Subcutaneous adipose tissue (tissue), 4 donors: Measurements from ENCODE around the gene AGMO. TPM values are rescaled to one million over a fixed set of nuclear protein-coding genes. Genes with fewer than 3 reads are reported as not detected.

ENCODE experiments used
- total RNA-seq, 4 donors: library from RNA; depleted of rRNA; stranded (reverse); fragments of >200 nt; gene quantifications; one replicate each; pipeline ENCODE4 v1.1.0, GENCODE V29; 2016
- TF ChIP-seq, protein P1 (sequence below): fragments of 450-650 bp; IDR thresholded peaks from one replicate; pipeline ENCODE4 v1.5.1; 2016; ENCODE audit warnings: low read depth, mild to moderate bottlenecking, control low read depth, antibody characterized with exemption, moderate library complexity

AGMO gene
- total RNA-seq, 4 donors from 2014 or later = 2.4 to 28.6 (median 10.2) TPM

DNA sequence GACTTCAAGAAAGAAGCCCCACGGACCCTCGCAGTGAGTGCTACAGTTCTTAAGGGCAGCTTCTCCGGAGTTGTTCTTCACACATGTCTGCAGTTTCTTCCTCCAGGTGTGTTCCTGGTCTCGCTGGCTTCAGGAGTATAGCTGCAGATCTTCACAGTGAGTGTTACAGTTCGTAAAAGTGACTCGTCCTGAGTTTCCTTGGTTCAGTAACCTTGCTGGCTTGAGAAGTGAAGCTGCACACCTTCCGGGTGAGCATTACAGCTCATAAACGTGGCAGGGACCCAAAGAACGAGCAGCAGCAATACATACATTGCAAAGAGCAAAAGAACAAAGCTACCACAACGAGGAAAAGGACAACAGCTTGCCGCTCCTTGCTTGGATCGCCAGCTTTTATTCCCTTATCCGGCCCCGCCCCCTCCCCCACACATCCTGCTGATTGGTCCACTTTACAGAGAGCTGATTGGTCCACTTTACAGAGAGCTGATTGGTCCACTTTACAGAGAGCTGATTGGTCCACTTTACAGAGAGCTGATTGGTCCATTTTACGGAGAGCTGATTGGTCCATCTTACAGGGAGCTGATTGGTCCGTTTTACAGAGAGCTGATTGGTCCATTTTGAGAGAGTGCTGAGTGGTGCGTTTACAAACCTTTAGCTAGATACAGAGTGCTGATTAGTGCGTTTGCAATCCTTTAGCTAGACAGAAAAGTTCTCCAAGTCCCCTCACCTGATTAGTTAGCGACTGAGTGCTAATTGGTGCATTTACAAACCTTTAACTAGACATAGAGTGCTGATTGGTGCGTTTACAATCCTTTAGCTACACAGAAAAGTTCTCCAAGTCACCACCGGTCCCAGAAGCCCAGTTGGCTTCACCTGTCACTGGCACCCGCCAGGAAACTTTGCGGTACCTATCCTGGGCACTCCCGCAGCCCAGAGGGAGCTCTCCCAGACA is 165.3 kb downstream of the AGMO start:
- TF ChIP-seq, protein P1, sequence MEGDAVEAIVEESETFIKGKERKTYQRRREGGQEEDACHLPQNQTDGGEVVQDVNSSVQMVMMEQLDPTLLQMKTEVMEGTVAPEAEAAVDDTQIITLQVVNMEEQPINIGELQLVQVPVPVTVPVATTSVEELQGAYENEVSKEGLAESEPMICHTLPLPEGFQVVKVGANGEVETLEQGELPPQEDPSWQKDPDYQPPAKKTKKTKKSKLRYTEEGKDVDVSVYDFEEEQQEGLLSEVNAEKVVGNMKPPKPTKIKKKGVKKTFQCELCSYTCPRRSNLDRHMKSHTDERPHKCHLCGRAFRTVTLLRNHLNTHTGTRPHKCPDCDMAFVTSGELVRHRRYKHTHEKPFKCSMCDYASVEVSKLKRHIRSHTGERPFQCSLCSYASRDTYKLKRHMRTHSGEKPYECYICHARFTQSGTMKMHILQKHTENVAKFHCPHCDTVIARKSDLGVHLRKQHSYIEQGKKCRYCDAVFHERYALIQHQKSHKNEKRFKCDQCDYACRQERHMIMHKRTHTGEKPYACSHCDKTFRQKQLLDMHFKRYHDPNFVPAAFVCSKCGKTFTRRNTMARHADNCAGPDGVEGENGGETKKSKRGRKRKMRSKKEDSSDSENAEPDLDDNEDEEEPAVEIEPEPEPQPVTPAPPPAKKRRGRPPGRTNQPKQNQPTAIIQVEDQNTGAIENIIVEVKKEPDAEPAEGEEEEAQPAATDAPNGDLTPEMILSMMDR = no peak

DNA sequence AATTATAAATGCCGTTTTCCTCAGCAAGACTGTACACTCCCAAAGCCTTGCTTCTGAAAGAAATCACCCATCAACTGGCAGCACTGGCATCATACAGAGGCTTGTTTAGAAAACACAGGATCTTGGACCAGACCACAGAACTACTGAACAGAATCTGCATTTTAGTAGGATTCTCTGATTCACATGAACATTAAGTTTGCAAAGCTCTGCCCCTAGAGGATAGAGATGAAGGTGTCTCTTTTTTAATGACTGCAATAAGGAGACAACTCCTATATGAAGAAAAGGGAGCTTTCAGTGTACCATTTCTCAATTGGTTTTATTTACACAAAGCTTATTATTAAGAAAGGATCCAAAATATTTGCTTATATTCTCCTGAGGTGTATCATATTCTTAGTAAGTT is 172.7 kb downstream of the AGMO start:
- TF ChIP-seq, protein P1 = no peak

DNA sequence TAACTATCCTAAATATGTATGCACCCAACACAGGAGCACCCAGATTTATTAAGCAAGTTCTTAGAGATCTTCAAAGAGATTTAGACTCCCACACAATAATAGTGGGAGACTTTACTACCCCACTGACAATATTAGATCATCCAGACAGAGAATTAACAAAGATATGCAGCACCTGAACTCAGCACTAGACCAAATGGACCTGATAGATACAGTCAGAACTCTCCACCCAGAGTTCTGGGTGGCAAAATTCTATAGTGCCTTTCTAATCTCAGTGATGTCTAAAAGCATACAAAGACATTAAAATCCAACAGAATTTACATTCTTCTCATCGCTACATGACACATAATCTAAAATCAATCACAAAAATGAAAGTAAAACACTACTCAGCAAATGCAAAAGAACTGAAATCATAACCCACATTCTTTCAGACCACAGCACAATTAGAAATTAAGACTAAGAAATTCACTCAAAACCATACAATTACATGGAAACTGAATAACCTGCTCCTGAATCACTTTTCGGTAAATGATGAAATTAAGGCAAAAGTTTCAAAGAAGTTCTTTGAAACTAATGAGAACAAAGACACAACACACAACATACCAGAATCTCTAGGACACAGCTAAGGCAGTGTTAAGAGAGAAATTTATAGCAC is 183.2 kb downstream of the AGMO start:
- TF ChIP-seq, protein P1 = no peak

DNA sequence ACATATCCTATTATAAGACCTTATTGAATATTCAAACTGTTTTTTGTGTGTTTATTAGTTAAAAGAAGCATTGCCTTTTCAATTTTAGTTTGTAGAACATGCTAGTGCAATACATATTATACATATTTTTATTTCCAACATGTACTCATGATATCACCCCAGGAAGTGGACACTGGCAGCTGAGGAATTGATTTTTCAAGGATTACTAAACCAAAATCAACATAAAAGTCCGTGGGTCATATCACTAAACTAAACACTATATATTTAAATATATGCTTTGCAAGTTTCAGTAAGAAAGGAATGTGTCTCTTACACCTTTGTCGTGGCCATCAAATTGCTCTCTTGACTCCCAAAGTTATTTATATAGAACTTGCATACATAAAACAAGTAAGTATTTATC is 185.2 kb downstream of the AGMO start:
- TF ChIP-seq, protein P1 = no peak

DNA sequence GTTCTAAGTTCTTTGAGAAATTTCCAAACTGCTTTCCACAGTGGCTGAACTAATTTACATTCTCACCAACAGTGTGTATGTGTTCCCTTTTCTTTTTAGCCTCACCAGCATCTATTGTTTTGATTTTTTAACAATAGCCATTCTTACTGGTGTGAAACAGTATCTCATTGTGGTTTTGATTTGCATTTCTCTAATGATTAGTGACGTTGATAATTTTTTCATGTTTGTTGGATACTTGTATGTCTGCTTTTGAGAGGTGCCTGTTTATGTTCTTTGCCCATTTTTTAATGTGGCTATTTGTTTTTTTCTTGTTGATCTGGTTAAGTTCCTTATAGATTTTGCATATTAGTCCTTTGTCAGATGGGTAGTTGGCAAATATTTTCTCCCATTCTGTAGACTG is 191.4 kb downstream of the AGMO start:
- TF ChIP-seq, protein P1 = no peak

DNA sequence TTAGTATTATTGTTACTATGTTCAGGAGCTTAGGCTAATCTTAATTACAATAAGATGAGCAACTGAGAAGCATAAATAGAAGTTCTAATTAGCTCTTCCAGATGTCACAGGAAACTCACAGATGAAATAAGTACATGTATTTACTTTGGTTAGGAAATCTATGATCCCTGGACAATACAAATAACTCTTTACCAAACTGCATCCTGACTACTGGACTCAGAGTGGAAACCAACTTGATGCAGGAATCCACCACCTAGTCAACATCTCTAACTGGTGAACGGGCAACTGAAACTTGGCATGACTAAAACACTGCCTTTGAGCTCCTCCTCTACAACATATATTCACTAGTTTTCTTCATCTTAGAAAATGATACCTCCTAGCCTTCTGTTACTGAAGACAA is 193.2 kb downstream of the AGMO start:
- TF ChIP-seq, protein P1 = no peak

DNA sequence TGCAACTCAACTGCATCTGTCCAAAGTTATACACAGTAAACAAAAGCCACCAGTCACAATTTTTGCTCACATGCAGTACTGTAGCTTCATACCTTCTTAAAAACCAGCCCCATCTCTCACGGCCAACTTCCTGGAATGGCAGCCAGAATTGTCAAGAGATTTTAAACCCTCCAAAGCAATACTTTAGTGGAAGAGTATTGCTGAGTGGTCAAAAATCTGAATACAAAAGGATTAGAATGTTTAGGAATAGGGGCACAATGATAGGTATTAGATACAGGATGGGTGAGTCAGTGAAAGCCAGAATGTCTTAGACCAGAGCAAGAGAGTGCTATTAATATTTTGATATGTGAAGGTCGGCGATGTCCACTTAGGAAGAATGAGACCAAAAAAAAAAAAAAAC is 193.9 kb downstream of the AGMO start:
- TF ChIP-seq, protein P1 = no peak
